Right lobe of liver (tissue), 4 donors: ENCODE results near the gene TMPRSS11E.
"Not testable (repeated sequence)": the region's sequence is repeated elsewhere in the genome, so short reads cannot be mapped to it uniquely, and the experiment has no call there.

ENCODE experiments used
- POLR2A ChIP-seq: fragments of 450-650 bp; IDR thresholded peaks from one replicate; pipeline ENCODE4 v1.6.1; 2017; ENCODE audit warnings: antibody characterized with exemption, mild to moderate bottlenecking
- TF ChIP-seq, protein P1 (sequence below), 4 donors: fragments of 200-600 bp in 3 of 4; fragments of 450-650 bp in 1 of 4; IDR thresholded peaks; one replicate each; pipeline versions ENCODE4 v1.5.1 to v1.8.0; 2016 to 2022; ENCODE audit warnings: antibody characterized with exemption in 4 of 4, mild to moderate bottlenecking in 2 of 4
- donor health status: DM: no; HTN: no; CAD: no.
- donor health status: DM: no; HTN: no; CAD: no.
- donor health status: DM: no; HTN: yes; CAD: no.

DNA sequence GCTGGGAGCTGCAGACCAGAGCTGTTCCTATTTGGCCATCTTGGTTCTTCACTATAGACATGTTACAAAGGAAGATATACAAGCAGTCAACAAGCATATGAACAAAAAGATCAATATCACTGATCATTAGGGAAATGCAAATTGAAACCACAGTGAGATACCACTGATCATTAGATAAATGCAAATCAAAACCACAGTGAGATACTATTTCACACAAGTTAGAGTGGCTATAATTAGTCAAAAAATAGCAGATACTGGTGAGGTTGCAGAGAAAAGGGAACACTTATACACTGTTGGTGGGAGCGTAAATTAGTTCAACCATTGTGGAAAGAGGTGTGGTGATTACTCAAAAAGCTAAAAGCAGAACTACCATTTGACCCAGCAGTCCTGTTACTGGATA lies 58.2 kb downstream of the TMPRSS11E start:
- TF ChIP-seq, protein P1, sequence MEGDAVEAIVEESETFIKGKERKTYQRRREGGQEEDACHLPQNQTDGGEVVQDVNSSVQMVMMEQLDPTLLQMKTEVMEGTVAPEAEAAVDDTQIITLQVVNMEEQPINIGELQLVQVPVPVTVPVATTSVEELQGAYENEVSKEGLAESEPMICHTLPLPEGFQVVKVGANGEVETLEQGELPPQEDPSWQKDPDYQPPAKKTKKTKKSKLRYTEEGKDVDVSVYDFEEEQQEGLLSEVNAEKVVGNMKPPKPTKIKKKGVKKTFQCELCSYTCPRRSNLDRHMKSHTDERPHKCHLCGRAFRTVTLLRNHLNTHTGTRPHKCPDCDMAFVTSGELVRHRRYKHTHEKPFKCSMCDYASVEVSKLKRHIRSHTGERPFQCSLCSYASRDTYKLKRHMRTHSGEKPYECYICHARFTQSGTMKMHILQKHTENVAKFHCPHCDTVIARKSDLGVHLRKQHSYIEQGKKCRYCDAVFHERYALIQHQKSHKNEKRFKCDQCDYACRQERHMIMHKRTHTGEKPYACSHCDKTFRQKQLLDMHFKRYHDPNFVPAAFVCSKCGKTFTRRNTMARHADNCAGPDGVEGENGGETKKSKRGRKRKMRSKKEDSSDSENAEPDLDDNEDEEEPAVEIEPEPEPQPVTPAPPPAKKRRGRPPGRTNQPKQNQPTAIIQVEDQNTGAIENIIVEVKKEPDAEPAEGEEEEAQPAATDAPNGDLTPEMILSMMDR (IDR thresholded peaks at IDR 0.05), result not testable (repeated sequence)
- TF ChIP-seq POLR2A, result not testable (repeated sequence)
